PFSK-1 (cell line): ENCODE results near the gene FAN1.
A peak's percentile ranks its signal among the peaks of the same experiment; 100 is the strongest.

ENCODE experiments used
- FOXP2 ChIP-seq: optimal IDR thresholded peaks from 2 replicates; pipeline ENCODE3; 2011; ENCODE audit warnings: borderline replicate concordance, control low read depth, inconsistent platforms; ENCODE audit not compliant: insufficient read depth; ENCODE audit errors: extremely low read length, extremely low read depth
- POLR2AphosphoS5 ChIP-seq: IDR thresholded peaks from 2 replicates; pipeline ENCODE4 v1.6.1; 2012; ENCODE audit warnings: low read depth, mild to moderate bottlenecking, control low read depth, low read length, moderate library complexity
- SIN3A ChIP-seq: IDR thresholded peaks from 2 replicates; pipeline ENCODE4 v1.6.1; 2012; ENCODE audit warnings: mild to moderate bottlenecking, low read length, moderate library complexity, borderline replicate concordance; ENCODE audit not compliant: insufficient read depth
- TAF1 ChIP-seq: IDR thresholded peaks from 2 replicates; pipeline ENCODE4 v1.6.1; 2012; ENCODE audit warnings: low read length, control low read depth, borderline replicate concordance; ENCODE audit not compliant: insufficient read depth
- TF ChIP-seq, protein P1 (sequence below), 2 experiments: IDR thresholded peaks; 2 replicates each; pipeline versions ENCODE4 v1.6.1 to v1.8.0; 2011 to 2012; ENCODE audit warnings: low read depth in 2 of 2, low read length in 2 of 2, control low read depth in 1 of 2, inconsistent platforms in 1 of 2, mild to moderate bottlenecking in 1 of 2, moderate library complexity in 1 of 2; ENCODE audit not compliant: insufficient read depth in 1 of 2

FAN1 gene

GRCh38 chr15:30974112-30974511 is 70.4 kb downstream of the FAN1 start:
- no peak for TF ChIP-seq POLR2AphosphoS5
- TF ChIP-seq, protein P1, sequence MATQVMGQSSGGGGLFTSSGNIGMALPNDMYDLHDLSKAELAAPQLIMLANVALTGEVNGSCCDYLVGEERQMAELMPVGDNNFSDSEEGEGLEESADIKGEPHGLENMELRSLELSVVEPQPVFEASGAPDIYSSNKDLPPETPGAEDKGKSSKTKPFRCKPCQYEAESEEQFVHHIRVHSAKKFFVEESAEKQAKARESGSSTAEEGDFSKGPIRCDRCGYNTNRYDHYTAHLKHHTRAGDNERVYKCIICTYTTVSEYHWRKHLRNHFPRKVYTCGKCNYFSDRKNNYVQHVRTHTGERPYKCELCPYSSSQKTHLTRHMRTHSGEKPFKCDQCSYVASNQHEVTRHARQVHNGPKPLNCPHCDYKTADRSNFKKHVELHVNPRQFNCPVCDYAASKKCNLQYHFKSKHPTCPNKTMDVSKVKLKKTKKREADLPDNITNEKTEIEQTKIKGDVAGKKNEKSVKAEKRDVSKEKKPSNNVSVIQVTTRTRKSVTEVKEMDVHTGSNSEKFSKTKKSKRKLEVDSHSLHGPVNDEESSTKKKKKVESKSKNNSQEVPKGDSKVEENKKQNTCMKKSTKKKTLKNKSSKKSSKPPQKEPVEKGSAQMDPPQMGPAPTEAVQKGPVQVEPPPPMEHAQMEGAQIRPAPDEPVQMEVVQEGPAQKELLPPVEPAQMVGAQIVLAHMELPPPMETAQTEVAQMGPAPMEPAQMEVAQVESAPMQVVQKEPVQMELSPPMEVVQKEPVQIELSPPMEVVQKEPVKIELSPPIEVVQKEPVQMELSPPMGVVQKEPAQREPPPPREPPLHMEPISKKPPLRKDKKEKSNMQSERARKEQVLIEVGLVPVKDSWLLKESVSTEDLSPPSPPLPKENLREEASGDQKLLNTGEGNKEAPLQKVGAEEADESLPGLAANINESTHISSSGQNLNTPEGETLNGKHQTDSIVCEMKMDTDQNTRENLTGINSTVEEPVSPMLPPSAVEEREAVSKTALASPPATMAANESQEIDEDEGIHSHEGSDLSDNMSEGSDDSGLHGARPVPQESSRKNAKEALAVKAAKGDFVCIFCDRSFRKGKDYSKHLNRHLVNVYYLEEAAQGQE (IDR thresholded peaks at IDR 0.05; ENCODE audit: insufficient read depth in 1 of 2, low read depth in 2 of 2, low read length in 2 of 2) = no peak
- TF ChIP-seq SIN3A = no peak

- TF ChIP-seq POLR2AphosphoS5 = no peak
- TF ChIP-seq SIN3A = no peak
- TF ChIP-seq, protein P1 (IDR thresholded peaks at IDR 0.05; ENCODE audit: insufficient read depth in 1 of 2, low read depth in 2 of 2, low read length in 2 of 2) = no peak
- TF ChIP-seq TAF1 = no peak
- TF ChIP-seq FOXP2 = no peak
Measured at GRCh38 chr15:30978328-30978727, 74.6 kb downstream of the FAN1 start.

DNA sequence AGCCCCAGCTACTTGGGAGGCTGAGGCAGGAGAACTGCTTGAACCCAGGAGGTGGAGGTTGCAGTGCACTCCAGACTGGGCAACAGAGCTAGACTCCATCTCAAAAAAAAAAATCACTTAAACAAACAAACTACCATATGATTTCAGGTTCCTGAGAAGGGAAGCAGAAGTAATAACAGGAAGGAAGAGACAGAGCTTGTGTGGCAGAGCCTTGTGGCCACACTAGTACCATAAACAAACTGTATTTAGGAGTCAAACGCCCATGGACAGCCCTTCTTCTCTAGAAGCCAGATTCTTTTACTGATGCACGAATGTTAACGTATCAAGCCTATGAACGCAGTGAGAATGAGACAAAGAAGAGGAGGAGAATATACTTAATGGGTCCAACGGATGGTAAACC is 75.7 kb downstream of the FAN1 start:
- TF ChIP-seq, protein P1 (IDR thresholded peaks at IDR 0.05; ENCODE audit: insufficient read depth in 1 of 2, low read depth in 2 of 2, low read length in 2 of 2) = no peak
- no peak for TF ChIP-seq FOXP2
- TF ChIP-seq TAF1 = no peak

- TF ChIP-seq SIN3A = no peak
- TF ChIP-seq, protein P1 (IDR thresholded peaks at IDR 0.05; ENCODE audit: insufficient read depth in 1 of 2, low read depth in 2 of 2, low read length in 2 of 2) = peak; percentile 18 to 81; a peak in 2 of 4 replicates
Measured at GRCh38 chr15:30984118-30984517, 80.4 kb downstream of the FAN1 start.

GRCh38 chr15:30984542-30984941 is 80.8 kb downstream of the FAN1 start:
- no peak for TF ChIP-seq POLR2AphosphoS5
- TF ChIP-seq TAF1 = no peak
- TF ChIP-seq SIN3A = no peak
- TF ChIP-seq FOXP2 = no peak
- TF ChIP-seq, protein P1 (IDR thresholded peaks at IDR 0.05; ENCODE audit: insufficient read depth in 1 of 2, low read depth in 2 of 2, low read length in 2 of 2) = no peak
